ENCODE results near the gene VSIG4.

The VSIG4 gene

GRCh38 chrX:66053414-66053813 lies 13.5 kb upstream of the VSIG4 start:
- TF ChIP-seq, protein P1, sequence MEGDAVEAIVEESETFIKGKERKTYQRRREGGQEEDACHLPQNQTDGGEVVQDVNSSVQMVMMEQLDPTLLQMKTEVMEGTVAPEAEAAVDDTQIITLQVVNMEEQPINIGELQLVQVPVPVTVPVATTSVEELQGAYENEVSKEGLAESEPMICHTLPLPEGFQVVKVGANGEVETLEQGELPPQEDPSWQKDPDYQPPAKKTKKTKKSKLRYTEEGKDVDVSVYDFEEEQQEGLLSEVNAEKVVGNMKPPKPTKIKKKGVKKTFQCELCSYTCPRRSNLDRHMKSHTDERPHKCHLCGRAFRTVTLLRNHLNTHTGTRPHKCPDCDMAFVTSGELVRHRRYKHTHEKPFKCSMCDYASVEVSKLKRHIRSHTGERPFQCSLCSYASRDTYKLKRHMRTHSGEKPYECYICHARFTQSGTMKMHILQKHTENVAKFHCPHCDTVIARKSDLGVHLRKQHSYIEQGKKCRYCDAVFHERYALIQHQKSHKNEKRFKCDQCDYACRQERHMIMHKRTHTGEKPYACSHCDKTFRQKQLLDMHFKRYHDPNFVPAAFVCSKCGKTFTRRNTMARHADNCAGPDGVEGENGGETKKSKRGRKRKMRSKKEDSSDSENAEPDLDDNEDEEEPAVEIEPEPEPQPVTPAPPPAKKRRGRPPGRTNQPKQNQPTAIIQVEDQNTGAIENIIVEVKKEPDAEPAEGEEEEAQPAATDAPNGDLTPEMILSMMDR (conservative IDR thresholded peaks at IDR 0.05; ENCODE audit: control insufficient read depth, insufficient read depth, low read depth, low read length), result no peak
- no peak overlapping the region for H3K4me3 ChIP-seq (ENCODE audit: control insufficient read depth, low read depth, low read length)
- DNase-seq (ENCODE audit: low read depth), result no peak

GRCh38 chrX:66051980-66052379 lies 12.1 kb upstream of the VSIG4 start:
- TF ChIP-seq, protein P1 (conservative IDR thresholded peaks at IDR 0.05; ENCODE audit: control insufficient read depth, insufficient read depth, low read depth, low read length), result no peak
- no peak for DNase-seq (ENCODE audit: low read depth)
- no peak overlapping the region for H3K4me3 ChIP-seq (ENCODE audit: control insufficient read depth, low read depth, low read length)

DNA sequence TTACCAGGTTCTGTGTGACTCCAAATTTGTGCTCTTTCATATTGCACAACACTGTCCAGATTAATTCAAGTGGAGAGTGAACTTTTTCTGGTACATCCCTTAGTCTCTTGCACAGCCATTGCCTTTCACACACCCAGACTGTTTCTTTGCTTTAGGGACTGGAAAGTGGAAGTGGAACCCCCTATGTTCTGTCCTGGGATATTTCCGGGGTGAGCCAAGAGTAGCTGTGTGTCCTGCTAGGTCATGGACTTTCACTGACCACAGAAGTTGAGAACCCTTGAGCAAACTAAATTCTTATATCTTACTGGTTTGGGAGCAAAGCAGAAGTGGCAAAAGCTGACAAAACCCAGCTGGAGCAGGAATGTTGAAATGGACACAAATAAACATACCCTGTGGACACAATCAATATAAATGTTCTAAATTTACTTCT lies 10.3 kb upstream of the VSIG4 start:
- TF ChIP-seq, protein P1 (conservative IDR thresholded peaks at IDR 0.05; ENCODE audit: control insufficient read depth, insufficient read depth, low read depth, low read length), result no peak
- H3K4me3 ChIP-seq (ENCODE audit: control insufficient read depth, low read depth, low read length), result no peak overlapping the region
- no peak for DNase-seq (ENCODE audit: low read depth)

GRCh38 chrX:66049056-66049455 lies 9.2 kb upstream of the VSIG4 start:
- H3K4me3 ChIP-seq (ENCODE audit: control insufficient read depth, low read depth, low read length), result no peak overlapping the region
- TF ChIP-seq, protein P1 (conservative IDR thresholded peaks at IDR 0.05; ENCODE audit: control insufficient read depth, insufficient read depth, low read depth, low read length), result no peak
- DNase-seq (ENCODE audit: low read depth), result no peak

DNA sequence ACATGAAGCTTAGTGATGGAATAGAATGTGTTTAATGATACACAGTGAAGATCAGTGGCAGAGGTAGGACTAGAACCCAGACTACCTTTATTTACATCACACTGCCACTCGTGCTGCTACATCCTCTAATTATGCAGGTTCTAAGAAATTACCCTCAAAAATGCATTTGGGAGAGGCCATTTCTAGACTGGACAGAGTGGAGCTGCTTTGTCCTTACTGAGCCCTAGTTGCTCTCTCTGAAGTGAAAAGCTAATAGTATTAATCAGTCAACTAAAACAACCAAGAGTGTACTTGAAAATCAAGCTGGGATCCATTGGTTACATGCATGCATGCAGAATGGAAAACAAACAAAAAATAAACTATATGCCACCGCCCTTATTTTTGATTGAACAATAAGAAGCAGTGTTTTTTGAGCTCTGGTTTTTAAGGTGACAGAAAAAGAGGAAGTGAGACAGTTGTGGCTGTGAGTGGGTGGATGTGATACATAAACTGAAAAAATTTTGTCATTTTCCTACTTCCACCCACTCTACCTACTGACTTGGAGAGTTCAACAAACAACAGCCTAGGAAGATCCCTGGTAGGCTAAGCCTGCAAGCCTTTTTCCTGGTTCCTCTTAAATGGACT lies 6.8 kb upstream of the VSIG4 start:
- no peak overlapping the region for H3K4me3 ChIP-seq (ENCODE audit: control insufficient read depth, low read depth, low read length)
- DNase-seq (ENCODE audit: low read depth), result no peak

GRCh38 chrX:66045894-66046293 lies 6.0 kb upstream of the VSIG4 start:
- TF ChIP-seq, protein P1 (conservative IDR thresholded peaks at IDR 0.05; ENCODE audit: control insufficient read depth, insufficient read depth, low read depth, low read length), result no peak
- peak; percentile 7 for DNase-seq (ENCODE audit: low read depth)
- no peak overlapping the region for H3K4me3 ChIP-seq (ENCODE audit: control insufficient read depth, low read depth, low read length)

More for the DNA sequence above, 6.8 kb upstream of the VSIG4 start:
- TF ChIP-seq, protein P1 (conservative IDR thresholded peaks at IDR 0.05; ENCODE audit: control insufficient read depth, insufficient read depth, low read depth, low read length), result no peak

GRCh38 chrX:66043584-66043983 lies 3.7 kb upstream of the VSIG4 start:
- TF ChIP-seq, protein P1 (conservative IDR thresholded peaks at IDR 0.05; ENCODE audit: control insufficient read depth, insufficient read depth, low read depth, low read length), result no peak
- DNase-seq (ENCODE audit: low read depth), result no peak
- no peak overlapping the region for H3K4me3 ChIP-seq (ENCODE audit: control insufficient read depth, low read depth, low read length)
